SU-DHL-6 (cell line): ENCODE data around the gene REST.

ENCODE experiments used
- H2AFZ ChIP-seq: fragments of 200-600 bp; sonication (generic); 2 replicates; pipeline ENCODE4 v1.6.1; 2014; ENCODE audit warnings: low read depth, mild to moderate bottlenecking, moderate library complexity, mixed read lengths, antibody characterized with exemption, low read length; ENCODE audit not compliant: severe bottlenecking
- H3F3A ChIP-seq: fragments of 200-600 bp; shearing (Covaris generic); 2 replicates; pipeline ENCODE4 v1.6.0; 2016; ENCODE audit warnings: antibody characterized with exemption, mild to moderate bottlenecking; ENCODE audit not compliant: insufficient read depth
- H3K27ac ChIP-seq: fragments of 200-600 bp; sonication (generic); 2 replicates; pipeline ENCODE4 v1.5.1; 2016; ENCODE audit warnings: low read depth, mild to moderate bottlenecking, low read length, moderate library complexity, mixed read lengths
- H3K27me3 ChIP-seq: fragments of 200-600 bp; sonication (generic), shearing (Covaris generic); 2 replicates; pipeline ENCODE4 v1.6.0; 2014; ENCODE audit warnings: mild to moderate bottlenecking, low read length
- H3K36me3 ChIP-seq: fragments of 200-600 bp; sonication (generic); 2 replicates; pipeline ENCODE4 v1.6.1; 2014; ENCODE audit warnings: mild to moderate bottlenecking, low read length, mixed read lengths
- H3K4me2 ChIP-seq: fragments of 300-600, 200-600 bp; shearing (Covaris generic), sonication (generic); 2 replicates; pipeline ENCODE4 v1.6.0; 2014; ENCODE audit warnings: low read length, low read depth, mild to moderate bottlenecking; ENCODE audit not compliant: poor library complexity, severe bottlenecking
- H3K4me3 ChIP-seq: fragments of 200-600 bp; sonication (generic); 2 replicates; pipeline ENCODE4 v1.5.1; 2014; ENCODE audit warnings: antibody characterized with exemption, low read length, mild to moderate bottlenecking, mixed read lengths; ENCODE audit not compliant: insufficient read depth, poor library complexity, severe bottlenecking
- H3K79me2 ChIP-seq: fragments of 200-600 bp; sonication (generic); 2 replicates; pipeline ENCODE4 v1.6.1; 2014; ENCODE audit warnings: mild to moderate bottlenecking, low read length, moderate library complexity; ENCODE audit not compliant: insufficient read depth
- H3K9ac ChIP-seq: fragments of 200-600 bp; sonication (generic); 2 replicates; pipeline ENCODE4 v1.7.0; 2014; ENCODE audit warnings: mild to moderate bottlenecking, low read length
- H3K9me2 ChIP-seq: fragments of 200-600 bp; sonication (generic); replicated peaks from 2 replicates; pipeline ENCODE4 v1.6.1; 2014; ENCODE audit warnings: low read length; ENCODE audit not compliant: insufficient read depth
- H3K9me3 ChIP-seq: fragments of 200-600 bp; sonication (generic); 2 replicates; pipeline ENCODE4 v1.6.1; 2014; ENCODE audit warnings: low read length, mixed read lengths; ENCODE audit not compliant: insufficient read depth
- H4K20me1 ChIP-seq: fragments of 200-600 bp; sonication (generic); 2 replicates; pipeline ENCODE4 v1.6.1; 2014; ENCODE audit warnings: low read depth, mild to moderate bottlenecking, antibody characterized with exemption, low read length, moderate library complexity, mixed read lengths
- EZH2phosphoT487 ChIP-seq: fragments of 200-600 bp; sonication (generic), shearing (Covaris generic); conservative IDR thresholded peaks from 2 replicates; pipeline ENCODE4 v1.6.1; 2018; ENCODE audit warnings: mild to moderate bottlenecking, antibody characterized with exemption, low read length, moderate library complexity, mixed read lengths
- TF ChIP-seq, protein P1 (sequence below): fragments of 200-600 bp; sonication (generic); IDR thresholded peaks from one replicate; pipeline ENCODE4 v1.5.1; 2017; ENCODE audit warnings: antibody characterized with exemption, mild to moderate bottlenecking, low read length, moderate library complexity; ENCODE audit not compliant: insufficient read depth, poor library complexity, severe bottlenecking

REST gene

GRCh38 chr4:56907489-56908205, at the start of gene REST:
REST (plus strand) TSS chr4:56907900; CDS start chr4:56910639, 2,739 bp downstream.
- Histone ChIP-seq H3F3A (peaks cover 12% of the 10 kb centered on the region; the same call in 1 of the 2 replicates), H3K79me2 (peaks cover 38% of the 10 kb centered on the region), H3K4me2 (peak within 1 kb of the TSS; percentile 99), H4K20me1 (no peaks in the 10 kb centered on the region), H3K4me3 (peak within 1 kb of the TSS; percentile 88), H3K36me3 (no peaks in the 10 kb centered on the region), H2AFZ (peak within 1 kb of the TSS; percentile 87), H3K27me3 (no peaks in the 10 kb centered on the region), H3K9ac (peak within 1 kb of the TSS; percentile 88), H3K9me3 (no peaks in the 10 kb centered on the region), H3K9me2 (no peaks in the 10 kb centered on the region), H3K27ac (peak within 1 kb of the TSS; percentile 89)
- no peak for TF ChIP-seq EZH2phosphoT487
- TF ChIP-seq, protein P1, sequence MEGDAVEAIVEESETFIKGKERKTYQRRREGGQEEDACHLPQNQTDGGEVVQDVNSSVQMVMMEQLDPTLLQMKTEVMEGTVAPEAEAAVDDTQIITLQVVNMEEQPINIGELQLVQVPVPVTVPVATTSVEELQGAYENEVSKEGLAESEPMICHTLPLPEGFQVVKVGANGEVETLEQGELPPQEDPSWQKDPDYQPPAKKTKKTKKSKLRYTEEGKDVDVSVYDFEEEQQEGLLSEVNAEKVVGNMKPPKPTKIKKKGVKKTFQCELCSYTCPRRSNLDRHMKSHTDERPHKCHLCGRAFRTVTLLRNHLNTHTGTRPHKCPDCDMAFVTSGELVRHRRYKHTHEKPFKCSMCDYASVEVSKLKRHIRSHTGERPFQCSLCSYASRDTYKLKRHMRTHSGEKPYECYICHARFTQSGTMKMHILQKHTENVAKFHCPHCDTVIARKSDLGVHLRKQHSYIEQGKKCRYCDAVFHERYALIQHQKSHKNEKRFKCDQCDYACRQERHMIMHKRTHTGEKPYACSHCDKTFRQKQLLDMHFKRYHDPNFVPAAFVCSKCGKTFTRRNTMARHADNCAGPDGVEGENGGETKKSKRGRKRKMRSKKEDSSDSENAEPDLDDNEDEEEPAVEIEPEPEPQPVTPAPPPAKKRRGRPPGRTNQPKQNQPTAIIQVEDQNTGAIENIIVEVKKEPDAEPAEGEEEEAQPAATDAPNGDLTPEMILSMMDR = no peak

DNA sequence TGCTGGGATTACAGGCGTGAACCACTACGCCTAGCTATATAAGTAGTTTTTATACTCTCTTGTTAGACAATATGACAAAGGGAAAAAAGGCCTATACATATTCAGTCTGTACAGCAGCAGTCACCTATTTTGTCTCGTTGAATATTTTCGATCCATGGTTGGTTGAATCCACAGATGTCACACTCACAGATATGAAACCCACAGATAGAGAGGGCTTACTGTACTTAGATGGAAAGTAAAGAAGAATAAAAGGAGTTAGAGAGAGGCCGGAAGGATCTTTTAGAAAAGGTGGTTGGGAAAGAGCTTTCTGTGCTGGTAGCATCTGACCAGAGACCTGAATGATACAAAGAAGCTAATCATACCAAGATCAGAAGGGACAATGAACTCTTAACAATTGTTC, 47.9 kb upstream of the REST start:
- H3K27ac ChIP-seq = no peak overlapping the region
- H3K9ac ChIP-seq = no peak overlapping the region
- H3K9me3 ChIP-seq = no peaks in the 10 kb centered on the region
- H4K20me1 ChIP-seq = no peaks in the 10 kb centered on the region
- no peaks in the 10 kb centered on the region for H3K79me2 ChIP-seq
- H3K4me3 ChIP-seq = no peak overlapping the region
- H3K27me3 ChIP-seq = no peaks in the 10 kb centered on the region
- H2AFZ ChIP-seq = no peak overlapping the region
- TF ChIP-seq, protein P1 = no peak
- no peak for TF ChIP-seq EZH2phosphoT487
- no peaks in the 10 kb centered on the region for H3K9me2 ChIP-seq
- no peaks in the 10 kb centered on the region for H3K36me3 ChIP-seq
- H3F3A ChIP-seq = no peaks in the 10 kb centered on the region
- no peak overlapping the region for H3K4me2 ChIP-seq

DNA sequence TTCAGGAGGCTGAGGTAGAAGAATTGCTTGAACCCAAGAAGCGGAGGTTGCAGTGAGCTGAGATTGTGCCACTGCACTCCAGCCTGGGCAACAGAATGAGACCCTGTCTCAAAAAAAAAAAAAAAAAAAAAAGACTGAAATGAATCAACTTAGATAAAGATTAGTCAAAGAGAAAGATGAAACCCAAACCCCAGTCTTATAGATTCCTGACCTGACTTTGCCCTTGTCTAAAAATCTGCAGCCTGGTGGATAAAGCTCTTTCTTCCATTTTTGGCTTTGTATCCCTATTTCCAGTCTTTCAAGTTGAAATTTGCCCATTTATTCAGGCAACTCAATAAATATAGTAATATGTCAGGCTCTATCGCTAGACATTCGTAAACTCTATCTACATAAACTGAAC, 46.9 kb upstream of the REST start:
- TF ChIP-seq, protein P1 = no peak
- no peak for TF ChIP-seq EZH2phosphoT487
- no peak overlapping the region for H3K4me2 ChIP-seq
- no peak overlapping the region for H3K27ac ChIP-seq
- H3F3A ChIP-seq = no peaks in the 10 kb centered on the region
- H3K27me3 ChIP-seq = no peaks in the 10 kb centered on the region
- H4K20me1 ChIP-seq = no peaks in the 10 kb centered on the region
- H3K36me3 ChIP-seq = no peaks in the 10 kb centered on the region
- no peaks in the 10 kb centered on the region for H3K9me3 ChIP-seq
- H3K79me2 ChIP-seq = no peaks in the 10 kb centered on the region
- no peaks in the 10 kb centered on the region for H3K9me2 ChIP-seq
- H2AFZ ChIP-seq = no peak overlapping the region
- H3K4me3 ChIP-seq = no peak overlapping the region
- H3K9ac ChIP-seq = no peak overlapping the region
